ENCODE results near the gene ACTA2. TPM values are rescaled to one million over a fixed set of nuclear protein-coding genes. Genes with fewer than 3 reads are reported as not detected.

The ACTA2 gene
- total RNA-seq, 1 donor from 2014 or later, result 19.0 TPM

DNA sequence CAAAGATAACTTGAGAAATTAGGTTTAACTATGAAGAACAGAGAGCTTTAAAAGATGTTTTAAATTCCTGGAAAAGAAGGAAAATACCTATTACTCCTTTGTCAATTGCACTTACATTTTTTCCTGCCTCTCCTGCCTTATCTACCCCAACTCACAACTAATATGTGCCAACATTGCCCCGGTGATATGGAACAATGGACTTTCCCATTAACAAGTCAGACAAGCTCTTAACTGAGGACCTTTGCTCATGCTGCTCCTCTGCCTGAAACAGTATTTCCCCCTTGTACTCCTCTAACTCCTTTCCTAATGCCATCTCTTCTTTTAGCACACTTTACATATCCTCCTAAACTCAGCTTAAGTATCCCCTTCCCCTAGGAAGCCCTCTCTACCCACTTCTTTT lies 4.8 kb upstream of the ACTA2 start:
- Histone ChIP-seq H3K9ac (no peak overlapping the region), H3K27ac (no peak overlapping the region), H3K79me2 (ENCODE audit: low read depth) (no peaks in the 10 kb centered on the region), H3K4me3 (no peak overlapping the region), H3F3A (ENCODE audit: low read depth) (no peaks in the 10 kb centered on the region), H3K36me3 (no peaks in the 10 kb centered on the region), H3K4me2 (no peak overlapping the region), H3K27me3 (no peaks in the 10 kb centered on the region), H3K9me3 (ENCODE audit: low read depth) (no peaks in the 10 kb centered on the region), H3K4me1 (peaks cover 5% of the 10 kb centered on the region), H2AFZ (replicated peaks) (no peak overlapping the region), H4K20me1 (ENCODE audit: low read depth) (no peaks in the 10 kb centered on the region)
- Mint-ChIP-seq H3K4me1 (peaks cover 1% of the 10 kb centered on the region), H3K4me3 (no peak overlapping the region), H3K27me3 (ENCODE audit: insufficient read depth, low read depth) (no peaks in the 10 kb centered on the region), H3K36me3 (no peaks in the 10 kb centered on the region), H3K9me3 (no peaks in the 10 kb centered on the region), H3K27ac (no peak overlapping the region)
- TF ChIP-seq, protein P1, sequence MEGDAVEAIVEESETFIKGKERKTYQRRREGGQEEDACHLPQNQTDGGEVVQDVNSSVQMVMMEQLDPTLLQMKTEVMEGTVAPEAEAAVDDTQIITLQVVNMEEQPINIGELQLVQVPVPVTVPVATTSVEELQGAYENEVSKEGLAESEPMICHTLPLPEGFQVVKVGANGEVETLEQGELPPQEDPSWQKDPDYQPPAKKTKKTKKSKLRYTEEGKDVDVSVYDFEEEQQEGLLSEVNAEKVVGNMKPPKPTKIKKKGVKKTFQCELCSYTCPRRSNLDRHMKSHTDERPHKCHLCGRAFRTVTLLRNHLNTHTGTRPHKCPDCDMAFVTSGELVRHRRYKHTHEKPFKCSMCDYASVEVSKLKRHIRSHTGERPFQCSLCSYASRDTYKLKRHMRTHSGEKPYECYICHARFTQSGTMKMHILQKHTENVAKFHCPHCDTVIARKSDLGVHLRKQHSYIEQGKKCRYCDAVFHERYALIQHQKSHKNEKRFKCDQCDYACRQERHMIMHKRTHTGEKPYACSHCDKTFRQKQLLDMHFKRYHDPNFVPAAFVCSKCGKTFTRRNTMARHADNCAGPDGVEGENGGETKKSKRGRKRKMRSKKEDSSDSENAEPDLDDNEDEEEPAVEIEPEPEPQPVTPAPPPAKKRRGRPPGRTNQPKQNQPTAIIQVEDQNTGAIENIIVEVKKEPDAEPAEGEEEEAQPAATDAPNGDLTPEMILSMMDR (IDR thresholded peaks at IDR 0.05), result no peak
- TF ChIP-seq EZH2phosphoT487 (IDR thresholded peaks at IDR 0.05) (no peak), EZH2 (IDR thresholded peaks at IDR 0.05) (no peak)
- DNase-seq (ENCODE audit: low spot score), result no peak

DNA sequence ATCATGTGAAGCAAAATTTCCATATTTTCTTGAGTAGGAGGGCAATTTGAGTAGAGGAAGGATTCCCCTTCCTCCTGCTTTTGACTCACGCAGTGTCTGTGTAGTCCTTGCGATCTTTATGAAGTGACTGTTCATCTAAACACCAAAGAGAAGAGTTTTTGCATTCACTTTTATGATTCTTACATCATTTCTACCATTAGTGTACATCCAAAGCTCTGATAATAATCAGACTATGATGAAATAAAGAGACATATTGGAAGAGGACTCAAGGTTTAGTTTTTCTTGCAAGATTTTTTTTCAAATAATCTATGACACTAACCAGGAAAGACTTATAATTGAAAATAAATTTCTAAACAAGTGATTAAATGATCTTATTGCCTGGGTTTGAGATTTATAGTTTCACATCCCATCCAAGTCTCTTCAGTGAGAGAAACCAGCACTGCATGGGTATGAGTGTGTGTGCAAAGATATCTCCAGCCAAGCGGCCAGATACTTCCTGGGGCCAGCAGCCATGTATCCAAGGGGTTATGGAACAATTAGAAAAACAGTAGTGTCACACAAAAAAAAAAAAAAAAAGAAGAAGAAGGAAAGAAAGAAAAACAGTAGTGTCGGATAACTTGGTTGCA lies 2.0 kb upstream of the ACTA2 start:
- no peak for DNase-seq (ENCODE audit: low spot score)
- no peak overlapping the region for H3K4me2 ChIP-seq
- no peak overlapping the region for H3K4me3 ChIP-seq
- no peaks in the 10 kb centered on the region for H3K9me3 Mint-ChIP-seq
- H3K27ac ChIP-seq, result no peak overlapping the region
- peaks cover 23% of the 10 kb centered on the region for H3K4me1 Mint-ChIP-seq
- H3K79me2 ChIP-seq (ENCODE audit: low read depth), result no peaks in the 10 kb centered on the region
- TF ChIP-seq EZH2phosphoT487 (IDR thresholded peaks at IDR 0.05) (no peak), EZH2 (IDR thresholded peaks at IDR 0.05) (no peak)
- TF ChIP-seq, protein P1 (IDR thresholded peaks at IDR 0.05), result no peak
- H3K9me3 ChIP-seq (ENCODE audit: low read depth), result no peaks in the 10 kb centered on the region
- no peaks in the 10 kb centered on the region for H4K20me1 ChIP-seq (ENCODE audit: low read depth)
- H3K9ac ChIP-seq, result no peak overlapping the region
- H3K27me3 ChIP-seq, result no peaks in the 10 kb centered on the region
- no peaks in the 10 kb centered on the region for H3K36me3 ChIP-seq
- H3F3A ChIP-seq (ENCODE audit: low read depth), result peaks cover 20% of the 10 kb centered on the region
- H3K36me3 Mint-ChIP-seq, result no peaks in the 10 kb centered on the region
- no peak overlapping the region for H3K4me3 Mint-ChIP-seq
- no peaks in the 10 kb centered on the region for H3K27me3 Mint-ChIP-seq (ENCODE audit: insufficient read depth, low read depth)
- no peak overlapping the region for H2AFZ ChIP-seq (replicated peaks)
- peaks cover 31% of the 10 kb centered on the region for H3K4me1 ChIP-seq
- H3K27ac Mint-ChIP-seq, result no peak overlapping the region

DNA sequence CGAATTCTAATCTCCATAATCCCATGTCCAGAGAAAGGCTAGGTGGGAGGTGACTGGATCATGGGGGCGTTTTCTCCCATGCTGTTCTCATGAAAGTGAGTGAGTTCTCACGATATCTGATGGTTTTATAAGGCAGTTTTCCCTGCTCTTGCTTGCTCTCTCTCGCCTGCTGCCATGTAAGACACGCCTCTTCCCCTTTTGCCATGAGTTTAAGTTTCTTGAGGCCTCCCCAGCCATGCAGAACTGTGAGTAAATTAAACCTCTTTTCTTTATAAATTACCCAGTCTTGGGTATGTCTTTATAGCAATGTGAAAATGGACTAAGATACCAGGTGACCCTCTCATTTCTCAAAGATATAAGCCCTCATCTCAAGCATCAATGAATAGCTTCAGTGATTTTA lies 1.1 kb upstream of the ACTA2 start:
- H3K4me3 Mint-ChIP-seq, result no peak overlapping the region
- H3K27ac ChIP-seq, result no peak overlapping the region
- H3K36me3 Mint-ChIP-seq, result no peaks in the 10 kb centered on the region
- no peaks in the 10 kb centered on the region for H3K9me3 ChIP-seq (ENCODE audit: low read depth)
- no peak overlapping the region for H3K4me3 ChIP-seq
- H3K4me2 ChIP-seq, result no peak overlapping the region
- no peak overlapping the region for H3K9ac ChIP-seq
- TF ChIP-seq, protein P1 (IDR thresholded peaks at IDR 0.05), result no peak
- TF ChIP-seq EZH2phosphoT487 (IDR thresholded peaks at IDR 0.05), result no peak
- TF ChIP-seq EZH2 (IDR thresholded peaks at IDR 0.05), result no peak
- H3K27me3 ChIP-seq, result no peaks in the 10 kb centered on the region
- peaks cover 39% of the 10 kb centered on the region for H3K4me1 ChIP-seq
- no peaks in the 10 kb centered on the region for H3K79me2 ChIP-seq (ENCODE audit: low read depth)
- H3K27ac Mint-ChIP-seq, result no peak overlapping the region
- peaks cover 2% of the 10 kb centered on the region for H3K27me3 Mint-ChIP-seq (ENCODE audit: insufficient read depth, low read depth)
- H3F3A ChIP-seq (ENCODE audit: low read depth), result peaks cover 20% of the 10 kb centered on the region
- no peaks in the 10 kb centered on the region for H4K20me1 ChIP-seq (ENCODE audit: low read depth)
- no peaks in the 10 kb centered on the region for H3K9me3 Mint-ChIP-seq
- H3K4me1 Mint-ChIP-seq, result peaks cover 23% of the 10 kb centered on the region
- DNase-seq (ENCODE audit: low spot score), result no peak
- H2AFZ ChIP-seq (replicated peaks), result no peak overlapping the region
- no peaks in the 10 kb centered on the region for H3K36me3 ChIP-seq
